HepG2 (cell line): ENCODE results near the gene MRNIP. TPM values are rescaled to one million over a fixed set of nuclear protein-coding genes. Genes with fewer than 3 reads are reported as not detected.

Experiments
- HNF4A ChIP-seq: sonication (generic); formaldehyde crosslinking; IDR thresholded peaks from 2 replicates; pipeline ENCODE4 v1.4.0; 2020; ENCODE audit warnings: missing genetic modification reagents
- NFRKB ChIP-seq: fragments of 450-650 bp; IDR thresholded peaks from 2 replicates; pipeline ENCODE4 v1.6.1; 2017
- ZNF724P ChIP-seq: sonication (generic); formaldehyde crosslinking; IDR thresholded peaks from 2 replicates; pipeline ENCODE4 v1.8.0; 2022; ENCODE audit warnings: missing genetic modification reagents, borderline replicate concordance
- ZNF841 ChIP-seq: sonication (generic); formaldehyde crosslinking; IDR thresholded peaks from 2 replicates; pipeline ENCODE4 v1.8.1; 2023; ENCODE audit warnings: missing genetic modification reagents, borderline replicate concordance
- polyA plus RNA-seq, 8 experiments: library from polyadenylated mRNA; depleted of rRNA in 3 of 8; stranded (reverse) in 7 of 8; unstranded in 1 of 8; fragments of >200 nt; fragmentation: Illumina TruSeq in 4 of 8; extraction: Trizol in 4 of 8; gene quantifications; 2 replicates each; pipeline versions ENCODE4 v1.2.1 to v1.2.3, GENCODE V29; 2011 to 2016; ENCODE audit warnings: low read depth in 4 of 8, missing spikeins in 1 of 8, mixed read lengths in 1 of 8; ENCODE audit not compliant: insufficient read depth in 1 of 8
- total RNA-seq, 5 experiments: library from RNA; depleted of rRNA; stranded (reverse); fragments of >200 nt; fragmentation: Illumina TruSeq; extraction: Trizol; gene quantifications; 2 replicates each; pipeline ENCODE4 v1.2.3, GENCODE V29; 2016; ENCODE audit warnings: low read depth in 1 of 5
- TF ChIP-seq, protein P1 (sequence below): sonication (generic); formaldehyde crosslinking; conservative IDR thresholded peaks from 2 replicates; pipeline ENCODE4 v1.4.0; 2020; ENCODE audit warnings: mild to moderate bottlenecking, missing genetic modification reagents, moderate library complexity
- TF ChIP-seq, protein P2 (sequence below): IDR thresholded peaks from 2 replicates; pipeline ENCODE4 v1.6.1; 2016

MRNIP gene
- total and polyA plus RNA-seq, 2 of the 13 experiments (the other 11 are each of a cell fraction or from before 2014, with no cell fraction given): 15.5 to 34.1 TPM

DNA sequence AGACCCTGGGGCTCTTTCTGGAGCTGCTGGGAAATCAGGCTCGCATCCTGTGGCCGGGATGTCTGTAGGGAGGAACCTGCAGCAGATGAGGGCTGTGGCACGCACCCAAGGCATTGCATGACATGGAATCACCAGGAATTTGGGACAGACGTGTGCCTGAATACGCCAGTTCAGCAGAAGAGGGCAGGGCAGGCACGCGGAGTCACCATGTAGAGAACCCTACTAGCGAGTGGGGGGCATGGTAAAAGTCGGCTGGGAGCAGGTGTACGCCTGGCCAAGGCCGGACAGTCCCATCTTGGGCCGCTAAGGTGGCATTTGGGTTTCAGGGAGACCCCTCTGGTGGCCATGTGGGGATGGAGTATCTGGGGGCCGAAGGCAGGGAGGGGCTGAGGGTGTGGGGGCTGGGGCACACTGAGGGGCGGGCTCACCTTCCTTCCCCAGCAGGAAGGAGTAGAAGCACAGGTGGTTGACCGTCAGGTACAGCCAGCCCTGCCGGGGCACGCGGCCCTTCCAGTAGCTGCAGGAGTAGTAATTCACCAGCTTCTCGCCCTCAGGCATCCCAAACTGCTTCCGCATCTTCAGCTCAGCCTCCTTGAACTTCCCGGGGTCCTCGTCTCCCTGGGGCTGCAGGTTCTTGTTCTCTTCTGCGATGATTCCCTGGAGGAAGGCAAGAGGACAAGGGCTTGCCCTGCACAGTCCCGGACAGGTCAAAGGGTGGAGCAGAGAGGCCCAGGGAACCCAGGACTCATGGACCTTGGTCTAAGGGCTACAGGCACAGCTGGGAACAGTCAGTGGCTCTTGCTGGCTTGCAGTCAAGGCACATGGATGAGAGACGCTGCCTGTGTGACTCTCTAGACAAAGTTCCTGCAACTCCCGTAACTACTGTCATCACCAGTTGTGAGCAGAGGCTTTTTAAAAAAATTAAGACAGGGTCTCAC lies 35.6 kb upstream of the MRNIP start (continued):
- TF ChIP-seq, protein P1, sequence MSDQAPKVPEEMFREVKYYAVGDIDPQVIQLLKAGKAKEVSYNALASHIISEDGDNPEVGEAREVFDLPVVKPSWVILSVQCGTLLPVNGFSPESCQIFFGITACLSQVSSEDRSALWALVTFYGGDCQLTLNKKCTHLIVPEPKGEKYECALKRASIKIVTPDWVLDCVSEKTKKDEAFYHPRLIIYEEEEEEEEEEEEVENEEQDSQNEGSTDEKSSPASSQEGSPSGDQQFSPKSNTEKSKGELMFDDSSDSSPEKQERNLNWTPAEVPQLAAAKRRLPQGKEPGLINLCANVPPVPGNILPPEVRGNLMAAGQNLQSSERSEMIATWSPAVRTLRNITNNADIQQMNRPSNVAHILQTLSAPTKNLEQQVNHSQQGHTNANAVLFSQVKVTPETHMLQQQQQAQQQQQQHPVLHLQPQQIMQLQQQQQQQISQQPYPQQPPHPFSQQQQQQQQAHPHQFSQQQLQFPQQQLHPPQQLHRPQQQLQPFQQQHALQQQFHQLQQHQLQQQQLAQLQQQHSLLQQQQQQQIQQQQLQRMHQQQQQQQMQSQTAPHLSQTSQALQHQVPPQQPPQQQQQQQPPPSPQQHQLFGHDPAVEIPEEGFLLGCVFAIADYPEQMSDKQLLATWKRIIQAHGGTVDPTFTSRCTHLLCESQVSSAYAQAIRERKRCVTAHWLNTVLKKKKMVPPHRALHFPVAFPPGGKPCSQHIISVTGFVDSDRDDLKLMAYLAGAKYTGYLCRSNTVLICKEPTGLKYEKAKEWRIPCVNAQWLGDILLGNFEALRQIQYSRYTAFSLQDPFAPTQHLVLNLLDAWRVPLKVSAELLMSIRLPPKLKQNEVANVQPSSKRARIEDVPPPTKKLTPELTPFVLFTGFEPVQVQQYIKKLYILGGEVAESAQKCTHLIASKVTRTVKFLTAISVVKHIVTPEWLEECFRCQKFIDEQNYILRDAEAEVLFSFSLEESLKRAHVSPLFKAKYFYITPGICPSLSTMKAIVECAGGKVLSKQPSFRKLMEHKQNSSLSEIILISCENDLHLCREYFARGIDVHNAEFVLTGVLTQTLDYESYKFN: peak; percentile 42
- no peak for TF ChIP-seq ZNF841 (CRISPR knock-in tag)
- no peak for TF ChIP-seq ZNF724P (CRISPR knock-in tag)
- no peak for TF ChIP-seq NFRKB
- TF ChIP-seq, protein P2, sequence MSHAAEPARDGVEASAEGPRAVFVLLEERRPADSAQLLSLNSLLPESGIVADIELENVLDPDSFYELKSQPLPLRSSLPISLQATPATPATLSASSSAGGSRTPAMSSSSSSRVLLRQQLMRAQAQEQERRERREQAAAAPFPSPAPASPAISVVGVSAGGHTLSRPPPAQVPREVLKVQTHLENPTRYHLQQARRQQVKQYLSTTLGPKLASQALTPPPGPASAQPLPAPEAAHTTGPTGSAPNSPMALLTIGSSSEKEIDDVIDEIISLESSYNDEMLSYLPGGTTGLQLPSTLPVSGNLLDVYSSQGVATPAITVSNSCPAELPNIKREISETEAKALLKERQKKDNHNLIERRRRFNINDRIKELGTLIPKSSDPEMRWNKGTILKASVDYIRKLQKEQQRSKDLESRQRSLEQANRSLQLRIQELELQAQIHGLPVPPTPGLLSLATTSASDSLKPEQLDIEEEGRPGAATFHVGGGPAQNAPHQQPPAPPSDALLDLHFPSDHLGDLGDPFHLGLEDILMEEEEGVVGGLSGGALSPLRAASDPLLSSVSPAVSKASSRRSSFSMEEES (CRISPR knock-in tag): no peak
- peak; percentile 69 for TF ChIP-seq HNF4A
